Hematopoietic multipotent progenitor cell treated with erythropoietin and hydrocortisone succinate and interleukin-3 and kit ligand, for 6 days (in vitro differentiated cells): ENCODE measurements around the gene EPHB1.
"Not testable (repeated sequence)": the region's sequence is repeated elsewhere in the genome, so short reads cannot be mapped to it uniquely, and the experiment has no call there.

ENCODE experiments used
- DNase-seq: peaks from one replicate; pipeline ENCODE4 v3.0.0-alpha.2; 2015

Gene EPHB1

GRCh38 chr3:134970895-134971294, 175.8 kb downstream of the EPHB1 start:
- DNase-seq = no peak

DNA sequence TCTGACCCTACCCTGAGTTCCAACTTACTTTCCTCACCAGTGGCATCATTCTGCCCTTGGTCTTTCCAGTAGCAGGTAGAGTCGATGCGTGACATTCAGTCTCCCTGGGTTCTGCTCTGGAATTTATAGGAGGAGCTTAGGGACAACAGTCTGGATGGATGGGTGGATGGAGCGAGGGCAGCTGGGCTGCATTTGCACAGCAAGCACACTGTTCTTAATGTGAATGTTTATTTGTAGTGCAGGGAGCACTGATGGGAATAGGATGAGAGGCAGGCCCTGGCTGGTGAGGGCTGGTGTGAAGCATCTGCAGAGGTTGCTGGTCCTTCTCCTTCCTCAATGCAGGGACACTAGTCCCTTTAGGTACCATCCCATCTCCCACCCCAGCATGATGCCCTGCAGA, 176.2 kb downstream of the EPHB1 start:
- DNase-seq = no peak

GRCh38 chr3:134971907-134972306, 176.8 kb downstream of the EPHB1 start:
- DNase-seq = not testable (repeated sequence)

GRCh38 chr3:134972836-134973455, 177.9 kb downstream of the EPHB1 start:
- DNase-seq = no peak

- DNase-seq = no peak
Observed at GRCh38 chr3:134974624-134975023, 179.6 kb downstream of the EPHB1 start.

DNA sequence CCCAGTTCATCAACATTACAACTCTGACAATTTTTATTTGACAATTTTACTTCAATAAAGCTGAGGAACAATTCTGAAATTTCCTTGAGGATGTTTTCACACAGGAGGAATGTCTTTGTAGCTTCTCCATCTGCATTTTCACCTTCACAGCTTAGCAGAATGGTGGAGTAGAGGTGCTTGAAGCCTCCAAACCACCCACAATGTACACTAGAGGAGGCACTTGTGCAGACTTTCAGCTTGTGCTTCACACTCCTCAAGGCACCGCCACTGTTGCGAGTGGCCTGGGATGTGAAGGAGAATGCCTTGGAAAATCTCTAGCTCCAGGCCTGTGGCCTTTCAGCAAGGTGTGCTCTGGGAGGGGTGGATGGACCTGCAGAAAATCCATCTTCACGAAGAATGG, 181.9 kb downstream of the EPHB1 start:
- no peak for DNase-seq

DNA sequence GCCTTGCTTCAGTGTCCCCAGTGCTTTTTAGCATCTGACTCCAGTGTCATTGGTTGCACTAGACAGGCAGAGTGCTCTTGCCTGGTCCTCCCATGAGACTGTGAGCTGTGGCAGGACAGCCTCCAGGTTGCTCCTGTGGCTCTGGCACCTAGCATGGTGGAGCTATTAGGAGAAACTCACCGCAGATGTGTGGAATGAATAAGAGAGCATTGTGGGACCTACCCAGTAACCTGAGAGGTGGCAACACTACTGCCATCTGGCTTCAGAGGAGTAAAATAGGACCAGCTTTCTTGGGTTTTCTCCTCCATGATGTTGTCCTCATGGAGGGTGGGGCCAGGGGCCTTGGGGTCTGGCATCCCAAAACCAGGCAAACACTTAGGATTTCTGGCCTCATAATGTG, 183.6 kb downstream of the EPHB1 start:
- no peak for DNase-seq

GRCh38 chr3:134985864-134986715, 191.0 kb downstream of the EPHB1 start:
- DNase-seq = no peak

DNA sequence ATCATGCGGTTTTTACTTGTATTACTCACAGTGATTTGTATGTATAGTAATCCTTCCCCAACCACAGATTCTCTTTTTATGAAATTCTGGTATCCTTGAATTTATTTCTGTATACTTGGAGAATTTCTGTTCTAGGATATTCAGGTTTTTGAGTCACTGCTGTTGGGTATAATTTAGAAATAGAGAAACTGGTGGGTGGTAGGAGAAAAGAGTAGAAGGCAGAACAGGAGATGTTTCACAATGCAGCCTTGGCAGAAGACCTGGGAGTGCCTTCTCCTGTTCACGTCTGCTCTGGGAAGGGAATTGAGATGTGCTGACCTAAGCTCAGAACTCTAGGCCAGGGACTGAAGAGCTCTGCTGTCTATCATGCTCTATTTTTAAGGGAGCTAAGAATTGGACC, 193.6 kb downstream of the EPHB1 start:
- DNase-seq = no peak

- DNase-seq = no peak
Observed at GRCh38 chr3:134991003-134991402, 195.9 kb downstream of the EPHB1 start.

DNA sequence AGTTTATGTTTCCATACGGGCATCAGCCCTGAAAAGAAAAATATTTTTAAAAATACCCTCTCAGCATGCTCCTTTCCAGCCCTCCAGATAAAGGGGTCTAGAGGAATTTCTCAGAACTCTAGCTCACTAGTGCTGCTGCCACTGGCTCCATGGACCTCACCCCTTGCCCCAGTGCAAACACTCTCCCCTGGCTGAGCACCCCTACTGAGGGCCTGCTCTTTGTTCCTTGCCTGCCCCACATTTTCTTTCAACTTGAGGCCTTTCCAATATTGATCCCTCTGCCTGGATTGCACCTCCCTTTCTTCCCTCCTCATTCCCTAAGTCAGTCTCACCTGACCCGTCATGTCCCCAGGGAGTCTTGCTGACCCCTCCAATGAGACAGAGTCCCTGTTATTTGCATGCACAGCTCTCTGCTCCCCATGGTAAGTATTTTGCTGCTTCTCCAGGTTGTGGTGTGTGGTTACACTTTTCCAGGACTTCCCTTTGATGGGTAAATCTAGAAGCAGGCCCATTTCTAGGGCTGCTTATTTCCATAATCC, 196.5 kb downstream of the EPHB1 start:
- DNase-seq = no peak

DNA sequence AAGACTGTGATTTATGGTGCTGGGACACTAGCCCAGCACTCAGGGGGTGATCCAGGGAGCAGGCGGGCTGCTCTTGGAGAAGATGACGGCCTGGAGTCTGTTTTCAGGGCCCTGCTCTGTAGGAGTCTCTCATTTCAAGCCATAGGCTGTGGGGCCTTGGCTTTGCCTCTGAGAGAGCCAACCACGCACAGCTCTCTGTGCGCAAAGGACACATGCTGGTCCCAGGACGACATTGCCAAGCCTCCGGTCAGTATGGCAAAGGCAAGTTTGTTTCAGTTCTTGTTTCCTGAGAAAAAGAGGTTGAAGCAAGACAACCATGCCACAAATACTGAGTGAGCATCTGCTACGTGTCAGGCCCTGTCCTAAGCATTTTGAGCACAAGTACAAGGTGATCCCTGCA, 197.1 kb downstream of the EPHB1 start:
- DNase-seq = no peak

- no peak for DNase-seq
Observed at GRCh38 chr3:134992586-134992985, 197.5 kb downstream of the EPHB1 start.

GRCh38 chr3:134993011-134993410, 198.0 kb downstream of the EPHB1 start:
- DNase-seq = no peak

GRCh38 chr3:134998158-134998557, 203.1 kb downstream of the EPHB1 start:
- no peak for DNase-seq

- no peak for DNase-seq
Observed at GRCh38 chr3:134998855-134999254, 203.8 kb downstream of the EPHB1 start.

DNA sequence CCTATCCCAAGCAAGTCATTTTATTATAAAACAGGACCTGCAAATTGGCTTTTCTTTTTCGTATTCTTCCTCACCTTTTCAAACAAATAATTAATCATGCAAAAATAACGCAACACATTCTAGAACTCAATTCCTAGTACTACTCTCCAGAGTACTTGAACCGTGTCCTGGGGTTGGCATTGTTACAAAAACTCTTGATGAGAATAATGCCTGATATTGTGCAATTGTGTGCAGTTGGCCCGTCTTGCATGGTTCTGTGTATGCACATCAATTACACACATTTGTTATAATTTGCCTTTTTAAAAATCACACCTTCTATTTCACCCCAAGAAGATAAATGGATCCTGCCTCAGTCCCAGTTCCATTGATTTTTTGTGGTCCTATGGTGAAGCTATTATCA, 205.4 kb downstream of the EPHB1 start:
- no peak for DNase-seq

- not testable (repeated sequence) for DNase-seq
Observed at GRCh38 chr3:135005616-135006015, 210.6 kb downstream of the EPHB1 start.

DNA sequence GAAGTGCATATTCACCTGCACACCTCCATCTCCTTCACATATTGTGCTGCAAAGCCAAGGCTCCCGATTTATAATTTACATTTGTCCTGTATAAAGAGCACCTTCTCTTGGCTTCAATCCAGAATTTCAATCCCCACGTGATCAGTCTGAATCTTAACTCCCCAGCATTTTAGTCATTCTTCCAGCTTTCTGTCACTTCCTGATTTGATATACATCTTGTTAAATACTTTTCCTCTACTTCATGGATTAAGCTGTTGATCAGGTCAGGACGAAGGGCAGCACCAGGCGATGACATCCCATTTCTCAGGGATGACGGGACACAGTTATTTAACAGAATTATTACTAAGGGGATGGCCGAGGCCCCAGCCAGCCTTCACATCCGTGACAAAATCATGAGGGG, 212.5 kb downstream of the EPHB1 start:
- no peak for DNase-seq

DNA sequence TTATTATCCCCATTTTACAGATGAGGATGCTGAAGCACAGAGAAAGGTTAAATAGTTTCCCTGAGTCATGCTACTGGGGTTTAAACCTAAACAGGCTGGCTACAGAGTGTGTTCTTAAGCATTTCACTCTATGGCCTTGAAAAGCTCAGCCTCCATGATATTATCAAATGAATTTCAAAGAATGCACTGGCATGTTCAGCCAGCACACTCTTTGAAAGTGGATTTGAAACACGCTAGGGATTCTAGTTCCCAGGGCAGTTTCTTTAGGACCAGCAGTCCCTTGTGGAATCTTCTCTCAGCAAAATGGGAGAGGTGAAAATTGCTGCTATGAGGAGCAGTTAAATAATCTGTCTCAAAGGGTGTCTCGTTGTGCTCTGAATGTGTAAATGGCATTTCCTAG, 213.3 kb downstream of the EPHB1 start:
- no peak for DNase-seq

GRCh38 chr3:135009014-135009413, 214.0 kb downstream of the EPHB1 start:
- no peak for DNase-seq

DNA sequence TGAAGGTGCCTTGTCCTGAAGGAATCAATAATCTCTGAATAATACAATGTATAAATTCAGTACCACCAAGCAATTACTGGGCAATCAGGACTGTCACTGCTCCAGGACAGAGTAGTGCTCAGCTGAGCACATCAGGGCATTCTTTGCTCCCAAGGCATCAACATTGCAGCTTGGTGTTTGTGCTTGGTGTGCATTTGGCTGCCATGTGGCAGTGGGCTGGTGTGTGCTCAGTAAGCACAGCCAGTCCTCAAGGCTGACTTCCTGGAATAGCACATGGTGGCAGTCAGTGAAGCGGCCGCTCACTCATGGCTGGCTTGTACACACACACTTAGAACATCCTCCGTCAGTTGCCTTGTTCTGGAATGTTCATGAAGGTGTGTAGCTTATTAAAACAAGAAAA, 217.0 kb downstream of the EPHB1 start:
- DNase-seq = no peak

DNA sequence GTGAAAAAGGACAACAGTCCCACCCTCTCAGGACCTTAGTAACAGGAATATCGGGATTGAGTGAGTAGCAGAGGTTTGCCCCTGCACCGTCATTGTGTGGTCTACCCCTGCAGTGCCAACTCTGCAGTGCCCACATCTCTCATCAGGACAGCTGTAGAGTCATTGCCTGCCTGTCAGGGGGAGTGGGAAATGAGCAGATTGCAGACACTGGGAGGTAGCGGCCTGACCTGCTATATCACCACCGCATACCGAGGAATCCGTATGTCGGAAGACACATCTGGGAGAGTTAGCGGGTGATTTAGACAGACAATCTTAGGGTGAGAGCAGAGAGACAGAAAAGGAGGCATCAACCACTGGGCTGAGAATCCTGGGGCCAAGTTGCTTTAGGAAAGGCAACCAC, 218.1 kb downstream of the EPHB1 start:
- DNase-seq = no peak

DNA sequence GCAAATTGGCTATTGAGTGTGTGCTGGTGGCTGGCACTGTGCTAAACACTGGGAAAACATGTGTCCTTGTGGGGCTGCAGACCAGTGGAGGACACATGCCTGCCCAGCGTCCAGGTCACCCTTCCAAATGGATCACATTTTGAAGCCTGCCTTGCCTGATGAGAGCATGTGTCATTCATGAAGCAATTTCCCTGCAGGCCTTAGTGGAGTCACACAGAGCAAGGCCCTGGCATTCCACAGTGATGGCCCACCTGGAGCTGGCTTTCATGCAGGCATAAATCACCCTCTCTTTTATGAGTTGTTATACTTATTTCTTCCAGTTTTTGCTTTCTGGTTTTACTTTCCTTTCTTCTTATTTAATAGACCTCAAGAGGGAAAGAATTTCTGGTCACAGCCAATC, 219.5 kb downstream of the EPHB1 start:
- no peak for DNase-seq
